ENCODE data around the gene NTN5. TPM values are rescaled to one million over a fixed set of nuclear protein-coding genes. Genes with fewer than 3 reads are reported as not detected.

The NTN5 gene
- total and polyA plus RNA-seq, 2 of the 4 experiments (the other 2 are of a cell fraction): 0.19 TPM; not detected in 1

GRCh38 chr19:48641850-48642249, 31.0 kb downstream of the NTN5 start:
- no TSS peak for BruUV-seq (replicated peaks)
- no peak for ATAC-seq (ENCODE audit: low read depth)
- no peak overlapping the region for H4K5ac ChIP-seq (ENCODE audit: low read depth, low read length)
- CTCF ChIA-PET: no interaction called here
- TF ChIP-seq POLR2A (IDR thresholded peaks at IDR 0.05; ENCODE audit: low read depth, low read length): no peak
- TF ChIP-seq MAZ (IDR thresholded peaks at IDR 0.05; ENCODE audit: borderline replicate concordance, low read depth, low read length): no peak
- no peak for TF ChIP-seq CTCF (conservative IDR thresholded peaks at IDR 0.05; ENCODE audit: low read depth, low read length)
- no peak for TF ChIP-seq RFX5 (IDR thresholded peaks at IDR 0.05; ENCODE audit: low read depth, low read length)
- no peak for TF ChIP-seq NFE2L2 (IDR thresholded peaks at IDR 0.05; ENCODE audit: low read depth, low read length)
- TF ChIP-seq RCOR1 (IDR thresholded peaks at IDR 0.05; ENCODE audit: insufficient replicate concordance, low read length): no peak
- TF ChIP-seq, protein P1, sequence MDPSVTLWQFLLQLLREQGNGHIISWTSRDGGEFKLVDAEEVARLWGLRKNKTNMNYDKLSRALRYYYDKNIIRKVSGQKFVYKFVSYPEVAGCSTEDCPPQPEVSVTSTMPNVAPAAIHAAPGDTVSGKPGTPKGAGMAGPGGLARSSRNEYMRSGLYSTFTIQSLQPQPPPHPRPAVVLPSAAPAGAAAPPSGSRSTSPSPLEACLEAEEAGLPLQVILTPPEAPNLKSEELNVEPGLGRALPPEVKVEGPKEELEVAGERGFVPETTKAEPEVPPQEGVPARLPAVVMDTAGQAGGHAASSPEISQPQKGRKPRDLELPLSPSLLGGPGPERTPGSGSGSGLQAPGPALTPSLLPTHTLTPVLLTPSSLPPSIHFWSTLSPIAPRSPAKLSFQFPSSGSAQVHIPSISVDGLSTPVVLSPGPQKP (IDR thresholded peaks at IDR 0.05; ENCODE audit: borderline replicate concordance, low read depth, low read length): no peak
- no peak for TF ChIP-seq BHLHE40 (IDR thresholded peaks at IDR 0.05; ENCODE audit: low read depth, low read length)
- no peak for TF ChIP-seq SMC3 (IDR thresholded peaks at IDR 0.05; ENCODE audit: low read depth, low read length)
- TF ChIP-seq MXI1 (IDR thresholded peaks at IDR 0.05; ENCODE audit: borderline replicate concordance, low read depth, low read length): no peak
- no peak for TF ChIP-seq MAFK (IDR thresholded peaks at IDR 0.05; ENCODE audit: low read depth, low read length)
- TF ChIP-seq CHD1 (IDR thresholded peaks at IDR 0.05; ENCODE audit: low read depth, low read length): no peak
- no peak for TF ChIP-seq RAD21 (IDR thresholded peaks at IDR 0.05; ENCODE audit: low read length)
- TF ChIP-seq FOS (IDR thresholded peaks at IDR 0.05; ENCODE audit: low read depth, low read length): no peak
- no peak for TF ChIP-seq USF2 (IDR thresholded peaks at IDR 0.05; ENCODE audit: low read depth, low read length)
- no peak for TF ChIP-seq CEBPB (IDR thresholded peaks at IDR 0.05; ENCODE audit: low read depth, low read length)
- no peak overlapping the region for H2BK5ac ChIP-seq (ENCODE audit: low read depth, low read length, poor library complexity, severe bottlenecking)
- H3K4me2 ChIP-seq (ENCODE audit: low read depth, low read length): no peak overlapping the region
- H3K14ac ChIP-seq (replicated peaks; ENCODE audit: low read depth, low read length): no peak overlapping the region
- H3K9ac ChIP-seq (ENCODE audit: low read depth, low read length): no peak overlapping the region
- H3K4me3 ChIP-seq (ENCODE audit: insufficient read depth, low read depth, low read length): no peak overlapping the region
- H3K23ac ChIP-seq (ENCODE audit: low read depth, low read length): no peak overlapping the region
- no peak overlapping the region for H3K4ac ChIP-seq (ENCODE audit: low read depth, low read length)
- in situ Hi-C loops (cut with MboI; ENCODE audit: low sequenced_read_pairs): loop anchor here (10.0 kb wide), 2 partner anchors 193 to 323 kb away; partner anchors contain the start of genes FTL and HSD17B14
- no peak overlapping the region for H4K8ac ChIP-seq (ENCODE audit: low read depth in 2 of 2, low read length in 2 of 2)
- dilution Hi-C loops (cut with HindIII; ENCODE audit: low sequenced_read_pairs, unreplicated experiment): no loop called here
- no peak overlapping the region for H2AFZ ChIP-seq (replicated peaks; ENCODE audit: low read length, poor library complexity)
- H3K79me1 ChIP-seq (ENCODE audit: low read depth in 1 of 2, low read length in 2 of 2): peaks cover 0 to 4% of the 10 kb centered on the region in 2 experiments; a peak in 2 of 4 replicates
- intact Hi-C loops (cut with micrococcal nuclease): loop anchor here (10.0 kb wide), 1 partner anchor 323 kb away; the partner anchor contains the start of gene FTL
- H3K9me1 ChIP-seq (ENCODE audit: insufficient read depth, low read length): peaks cover 5% of the 10 kb centered on the region
- no peaks in the 10 kb centered on the region for H3K9me3 ChIP-seq (ENCODE audit: control insufficient read depth, insufficient read depth, low read length)
- no peaks in the 10 kb centered on the region for H3K27me3 ChIP-seq (ENCODE audit: control insufficient read depth, insufficient read depth, low read length)
- no peak overlapping the region for H3K18ac ChIP-seq (ENCODE audit: low read depth, low read length)
- WGBS, 2 experiments (ENCODE audit: extremely low coverage in 2 of 2, insufficient read length in 1 of 2): 100% methylated on average over 1 of the region's 2 CpGs; no CpG with 5 or more reads in 1 of the 2 experiments
- no peak for DNase-seq
- no peak overlapping the region for H2BK20ac ChIP-seq (ENCODE audit: low read depth, low read length)
- H2AK5ac ChIP-seq (ENCODE audit: low read depth, low read length): no peak overlapping the region
- peaks cover 3% of the 10 kb centered on the region; the same call in 1 of the 2 replicates for H4K20me1 ChIP-seq (ENCODE audit: insufficient read depth, low read length)
- no peaks in the 10 kb centered on the region for H3K36me3 ChIP-seq (ENCODE audit: control insufficient read depth, insufficient read depth, low read length)
- no peak overlapping the region for H2BK15ac ChIP-seq (ENCODE audit: low read depth, low read length)
- POLR2A ChIA-PET (ENCODE audit: unreplicated experiment): no interaction called here
- H3K27ac ChIP-seq (ENCODE audit: insufficient read depth, low read length): no peak overlapping the region
- no peak overlapping the region for H4K91ac ChIP-seq (ENCODE audit: insufficient read depth, low read depth, low read length)
- H2AK9ac ChIP-seq (replicated peaks; ENCODE audit: low read depth, low read length, poor library complexity): no peak overlapping the region
- no peak overlapping the region for H2BK120ac ChIP-seq (ENCODE audit: low read depth, low read length)
- peaks cover 8% of the 10 kb centered on the region for H3K4me1 ChIP-seq (ENCODE audit: control insufficient read depth, insufficient read depth, low read length)
- H3K56ac ChIP-seq (ENCODE audit: extremely low read depth, insufficient read depth, low read length): no peak overlapping the region

Data from IMR-90 (cell line).